Neural cell (in vitro differentiated cells): Measurements from ENCODE around the gene FAM209A.

Experiments used
- EZH2 ChIP-seq: fragments of 200-600, 300-800 bp; shearing (Covaris generic), sonication (generic); IDR thresholded peaks from 2 replicates; pipeline ENCODE4 v1.6.1; 2014; ENCODE audit warnings: antibody characterized with exemption, low read length, borderline replicate concordance, mild to moderate bottlenecking; ENCODE audit not compliant: insufficient read depth, poor library complexity, severe bottlenecking
- SMC3 ChIP-seq: fragments of 450-650 bp; conservative IDR thresholded peaks from 2 replicates; pipeline ENCODE4 v1.6.1; 2014; ENCODE audit warnings: antibody characterized with exemption, mild to moderate bottlenecking, moderate library complexity; ENCODE audit not compliant: poor library complexity
- TAF1 ChIP-seq: IDR thresholded peaks from 2 replicates; pipeline ENCODE4 v1.6.1; 2012; ENCODE audit warnings: low read depth
- TF ChIP-seq, protein P1 (sequence below): fragments of 450-650 bp; IDR thresholded peaks from 2 replicates; pipeline ENCODE4 v1.5.1; 2014; ENCODE audit warnings: antibody characterized with exemption, mild to moderate bottlenecking, moderate library complexity; ENCODE audit not compliant: poor library complexity, severe bottlenecking

GRCh38 chr20:56520180-56520579 is 4.4 kb upstream of the FAM209A start:
- TF ChIP-seq, protein P1, sequence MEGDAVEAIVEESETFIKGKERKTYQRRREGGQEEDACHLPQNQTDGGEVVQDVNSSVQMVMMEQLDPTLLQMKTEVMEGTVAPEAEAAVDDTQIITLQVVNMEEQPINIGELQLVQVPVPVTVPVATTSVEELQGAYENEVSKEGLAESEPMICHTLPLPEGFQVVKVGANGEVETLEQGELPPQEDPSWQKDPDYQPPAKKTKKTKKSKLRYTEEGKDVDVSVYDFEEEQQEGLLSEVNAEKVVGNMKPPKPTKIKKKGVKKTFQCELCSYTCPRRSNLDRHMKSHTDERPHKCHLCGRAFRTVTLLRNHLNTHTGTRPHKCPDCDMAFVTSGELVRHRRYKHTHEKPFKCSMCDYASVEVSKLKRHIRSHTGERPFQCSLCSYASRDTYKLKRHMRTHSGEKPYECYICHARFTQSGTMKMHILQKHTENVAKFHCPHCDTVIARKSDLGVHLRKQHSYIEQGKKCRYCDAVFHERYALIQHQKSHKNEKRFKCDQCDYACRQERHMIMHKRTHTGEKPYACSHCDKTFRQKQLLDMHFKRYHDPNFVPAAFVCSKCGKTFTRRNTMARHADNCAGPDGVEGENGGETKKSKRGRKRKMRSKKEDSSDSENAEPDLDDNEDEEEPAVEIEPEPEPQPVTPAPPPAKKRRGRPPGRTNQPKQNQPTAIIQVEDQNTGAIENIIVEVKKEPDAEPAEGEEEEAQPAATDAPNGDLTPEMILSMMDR, result no peak
- TF ChIP-seq EZH2, result no peak
- no peak for TF ChIP-seq SMC3
- no peak for TF ChIP-seq TAF1
